ENCODE measurements around the gene MAGIX.

DNA sequence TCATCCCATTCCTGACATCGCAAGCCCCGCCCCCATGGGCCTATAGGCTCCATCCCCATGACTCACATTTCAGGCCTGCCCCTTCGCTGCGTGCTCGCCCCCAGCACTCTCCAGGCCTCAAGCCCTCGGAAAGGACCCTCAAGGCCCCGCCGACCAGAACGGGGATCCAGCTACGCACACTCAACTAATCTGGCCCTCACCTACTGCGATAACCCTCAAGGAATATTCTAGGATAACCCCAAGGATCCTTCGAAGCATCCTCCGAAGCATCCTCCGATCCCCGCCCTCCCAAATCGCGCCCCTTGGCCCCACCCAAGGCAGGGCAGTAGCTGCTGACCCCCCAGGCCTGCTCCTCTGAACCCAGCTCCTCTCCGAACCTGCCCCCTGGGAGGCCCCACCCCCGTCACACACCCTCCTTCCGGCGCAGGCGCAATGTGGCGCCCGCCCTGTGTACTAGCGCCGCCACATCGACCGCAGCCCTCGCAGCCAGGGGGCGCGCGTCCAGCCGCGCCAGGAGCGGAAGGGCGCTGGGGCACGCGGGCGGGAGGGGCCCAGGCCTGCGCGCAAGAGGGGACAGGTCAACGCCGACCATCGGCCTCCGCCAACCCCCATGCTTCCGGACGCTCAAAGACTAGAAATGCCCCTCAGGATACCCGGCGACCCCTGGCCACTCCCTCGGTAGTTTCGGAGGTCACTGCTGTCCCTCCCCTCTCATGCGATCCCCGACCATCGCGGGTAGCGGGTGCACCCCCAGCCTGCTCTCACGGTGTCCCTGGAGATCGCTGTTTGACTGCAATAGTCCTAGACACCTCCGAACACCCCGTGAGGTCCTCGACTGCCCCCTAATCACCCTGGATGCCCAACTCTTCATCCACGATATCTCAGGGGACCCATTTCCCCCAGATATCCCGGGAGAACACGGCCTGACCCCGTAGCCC, 6.4 kb upstream of the MAGIX start:
- TF ChIP-seq YY1 (IDR thresholded peaks at IDR 0.05; ENCODE audit: insufficient read depth, insufficient read length) (no peak), ZNF274 (IDR thresholded peaks at IDR 0.05; ENCODE audit: low read depth, low read length) (no peak)
